ENCODE results near the gene SMG9.

- TF ChIP-seq, protein P1, sequence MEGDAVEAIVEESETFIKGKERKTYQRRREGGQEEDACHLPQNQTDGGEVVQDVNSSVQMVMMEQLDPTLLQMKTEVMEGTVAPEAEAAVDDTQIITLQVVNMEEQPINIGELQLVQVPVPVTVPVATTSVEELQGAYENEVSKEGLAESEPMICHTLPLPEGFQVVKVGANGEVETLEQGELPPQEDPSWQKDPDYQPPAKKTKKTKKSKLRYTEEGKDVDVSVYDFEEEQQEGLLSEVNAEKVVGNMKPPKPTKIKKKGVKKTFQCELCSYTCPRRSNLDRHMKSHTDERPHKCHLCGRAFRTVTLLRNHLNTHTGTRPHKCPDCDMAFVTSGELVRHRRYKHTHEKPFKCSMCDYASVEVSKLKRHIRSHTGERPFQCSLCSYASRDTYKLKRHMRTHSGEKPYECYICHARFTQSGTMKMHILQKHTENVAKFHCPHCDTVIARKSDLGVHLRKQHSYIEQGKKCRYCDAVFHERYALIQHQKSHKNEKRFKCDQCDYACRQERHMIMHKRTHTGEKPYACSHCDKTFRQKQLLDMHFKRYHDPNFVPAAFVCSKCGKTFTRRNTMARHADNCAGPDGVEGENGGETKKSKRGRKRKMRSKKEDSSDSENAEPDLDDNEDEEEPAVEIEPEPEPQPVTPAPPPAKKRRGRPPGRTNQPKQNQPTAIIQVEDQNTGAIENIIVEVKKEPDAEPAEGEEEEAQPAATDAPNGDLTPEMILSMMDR (IDR thresholded peaks at IDR 0.05; ENCODE audit: insufficient read depth, low read depth, low read length) = no peak
- no peak for TF ChIP-seq EZH2 (IDR thresholded peaks at IDR 0.05; ENCODE audit: insufficient read depth, low read length)
Observed at GRCh38 chr19:43781630-43782310, 27.0 kb upstream of the SMG9 start.

Measured in astrocyte (in vitro differentiated cells and primary cell).